Upper lobe of left lung (tissue), 4 donors: Measurements from ENCODE around the gene KIF2C.

ENCODE experiments used
- EP300 ChIP-seq, 4 donors: sonication (generic); formaldehyde crosslinking; IDR thresholded peaks; one replicate each; pipeline ENCODE4 v1.5.1; 2017; ENCODE audit warnings: antibody characterized with exemption in 4 of 4, control low read depth in 2 of 4
- POLR2A ChIP-seq, 4 donors: fragments of 450-650 bp; IDR thresholded peaks; one replicate each; pipeline ENCODE4 v1.5.1; 2016 to 2017; ENCODE audit warnings: antibody characterized with exemption in 4 of 4, mild to moderate bottlenecking in 2 of 4
- POLR2AphosphoS5 ChIP-seq, 2 donors: sonication (generic); formaldehyde crosslinking; IDR thresholded peaks; one replicate each; pipeline ENCODE4 v1.5.1; 2017; ENCODE audit warnings: antibody characterized with exemption in 2 of 2
- TF ChIP-seq, protein P1 (sequence below), 6 experiments: fragments of 450-650 bp in 4 of 6; fragments of 200-600 bp in 2 of 6; sonication (generic) in 2 of 6; IDR thresholded peaks; one replicate each; pipeline ENCODE4 v1.5.1; 2016 to 2019; ENCODE audit warnings: antibody characterized with exemption in 6 of 6

DNA sequence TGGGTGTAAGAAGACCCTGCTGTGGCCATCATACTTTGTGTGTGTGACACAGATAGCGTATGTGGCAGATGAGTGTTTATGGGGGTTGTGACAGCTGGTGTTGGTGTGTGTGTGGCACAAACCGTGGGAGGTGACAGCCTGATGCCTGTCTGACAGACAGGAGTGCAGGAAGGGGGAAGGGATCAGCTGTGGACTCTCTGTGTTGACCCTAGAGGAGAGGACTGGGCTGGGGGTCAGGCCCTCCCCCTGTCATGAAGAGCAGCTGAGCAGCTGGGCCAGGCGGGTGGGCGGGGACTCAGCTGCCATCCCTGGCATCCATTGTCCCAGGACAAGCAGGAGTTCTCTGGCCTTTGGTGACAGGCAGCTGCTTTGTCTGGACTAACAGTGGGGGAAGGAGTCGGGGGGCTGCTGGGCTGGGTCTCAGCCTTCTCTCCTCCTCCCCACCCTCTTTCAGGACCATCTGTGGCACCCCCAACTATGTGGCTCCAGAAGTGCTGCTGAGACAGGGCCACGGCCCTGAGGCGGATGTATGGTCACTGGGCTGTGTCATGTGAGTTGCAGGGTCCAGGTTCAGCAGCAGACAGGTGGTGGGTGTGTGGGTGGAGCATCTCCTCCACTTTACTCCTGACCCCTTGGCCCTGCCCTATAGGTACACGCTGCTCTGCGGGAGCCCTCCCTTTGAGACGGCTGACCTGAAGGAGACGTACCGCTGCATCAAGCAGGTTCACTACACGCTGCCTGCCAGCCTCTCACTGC, 62.8 kb downstream of the KIF2C start:
- TF ChIP-seq, protein P1, sequence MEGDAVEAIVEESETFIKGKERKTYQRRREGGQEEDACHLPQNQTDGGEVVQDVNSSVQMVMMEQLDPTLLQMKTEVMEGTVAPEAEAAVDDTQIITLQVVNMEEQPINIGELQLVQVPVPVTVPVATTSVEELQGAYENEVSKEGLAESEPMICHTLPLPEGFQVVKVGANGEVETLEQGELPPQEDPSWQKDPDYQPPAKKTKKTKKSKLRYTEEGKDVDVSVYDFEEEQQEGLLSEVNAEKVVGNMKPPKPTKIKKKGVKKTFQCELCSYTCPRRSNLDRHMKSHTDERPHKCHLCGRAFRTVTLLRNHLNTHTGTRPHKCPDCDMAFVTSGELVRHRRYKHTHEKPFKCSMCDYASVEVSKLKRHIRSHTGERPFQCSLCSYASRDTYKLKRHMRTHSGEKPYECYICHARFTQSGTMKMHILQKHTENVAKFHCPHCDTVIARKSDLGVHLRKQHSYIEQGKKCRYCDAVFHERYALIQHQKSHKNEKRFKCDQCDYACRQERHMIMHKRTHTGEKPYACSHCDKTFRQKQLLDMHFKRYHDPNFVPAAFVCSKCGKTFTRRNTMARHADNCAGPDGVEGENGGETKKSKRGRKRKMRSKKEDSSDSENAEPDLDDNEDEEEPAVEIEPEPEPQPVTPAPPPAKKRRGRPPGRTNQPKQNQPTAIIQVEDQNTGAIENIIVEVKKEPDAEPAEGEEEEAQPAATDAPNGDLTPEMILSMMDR (IDR thresholded peaks at IDR 0.05), result no peak
- no peak for TF ChIP-seq POLR2A (IDR thresholded peaks at IDR 0.05)
- no peak for TF ChIP-seq POLR2AphosphoS5 (IDR thresholded peaks at IDR 0.05)
- TF ChIP-seq EP300 (IDR thresholded peaks at IDR 0.05), result no peak
